SK-N-SH (cell line): ENCODE measurements around the gene TPD52L2. TPM values are rescaled to one million over a fixed set of nuclear protein-coding genes. Genes with fewer than 3 reads are reported as not detected.

Experiments used
- CTCF ChIA-PET: fragments of 300-600, 350-600 bp; formaldehyde crosslinking; extraction: SDS; loops from one replicate; lab custom pipeline; 2021; lab: Yijun Ruan, JAX
- POLR2A ChIA-PET: fragments of 350-600 bp; sonication (Branson Sonifier 250); formaldehyde crosslinking; extraction: SDS; loops from one replicate; lab custom pipeline; 2020; ENCODE audit warnings: antibody characterized with exemption, inconsistent platforms; lab: Yijun Ruan, JAX
- DNase-seq: peaks from one replicate; pipeline ENCODE4 v3.0.0; 2012
- H2AFZ ChIP-seq: fragments of 200-600 bp; sonication (generic); 2 replicates; pipeline ENCODE4 v1.8.1; 2016; ENCODE audit warnings: antibody characterized with exemption, mild to moderate bottlenecking, low read depth
- H3F3A ChIP-seq: fragments of 200-600 bp; sonication (generic); replicated peaks from 2 replicates; pipeline ENCODE3; 2016; ENCODE audit warnings: antibody characterized with exemption, mild to moderate bottlenecking; ENCODE audit not compliant: insufficient read depth
- H3K27ac ChIP-seq, 2 experiments: fragments of 200-500 bp in 1 of 2; fragments of 200-600 bp in 1 of 2; sonication (Bioruptor generic) in 1 of 2; sonication (generic), shearing (Covaris generic) in 1 of 2; 2 replicates each; pipeline versions ENCODE4 v1.5.1 to v1.6.1; 2014 to 2016; ENCODE audit warnings: low read depth in 2 of 2, inconsistent platforms in 1 of 2, low read length in 1 of 2, mild to moderate bottlenecking in 1 of 2, mixed read lengths in 1 of 2
- H3K27me3 ChIP-seq: fragments of 200-600 bp; sonication (generic), shearing (Covaris generic); 2 replicates; pipeline ENCODE4 v1.6.1; 2016; ENCODE audit warnings: mixed run types; ENCODE audit not compliant: insufficient read depth
- H3K36me3 ChIP-seq, 2 experiments: fragments of 200-500 bp in 1 of 2; fragments of 200-600 bp in 1 of 2; sonication (Bioruptor generic) in 1 of 2; sonication (generic) in 1 of 2; replicated peaks in 1 of 2; 2 replicates each; pipeline versions ENCODE3 to v1.5.1; 2014 to 2016; ENCODE audit warnings: low read length in 1 of 2, mild to moderate bottlenecking in 1 of 2; ENCODE audit not compliant: insufficient read depth in 2 of 2, control insufficient read depth in 1 of 2
- H3K4me1 ChIP-seq, 2 experiments: fragments of 200-500 bp in 1 of 2; fragments of 200-600 bp in 1 of 2; sonication (Bioruptor generic) in 1 of 2; sonication (generic), shearing (Covaris generic) in 1 of 2; 2 replicates each; pipeline versions ENCODE4 v1.5.1 to v1.6.1; 2014 to 2016; ENCODE audit warnings: low read depth in 1 of 2, low read length in 1 of 2, mixed run types in 1 of 2; ENCODE audit not compliant: insufficient read depth in 2 of 2, control insufficient read depth in 1 of 2
- H3K4me2 ChIP-seq: fragments of 200-600 bp; sonication (generic), shearing (Covaris generic); 2 replicates; pipeline ENCODE4 v1.6.1; 2017; ENCODE audit warnings: mixed run types
- H3K4me3 ChIP-seq, 2 experiments: fragments of 200-500 bp in 1 of 2; fragments of 200-600 bp in 1 of 2; sonication (Bioruptor generic) in 1 of 2; sonication (generic), shearing (Covaris generic) in 1 of 2; 2 replicates each; pipeline versions ENCODE4 v1.5.1 to v1.8.1; 2014 to 2016; ENCODE audit warnings: low read depth in 2 of 2, inconsistent platforms in 1 of 2, low read length in 1 of 2, mild to moderate bottlenecking in 1 of 2, mixed read lengths in 1 of 2, moderate library complexity in 1 of 2
- H3K79me2 ChIP-seq: fragments of 200-600 bp; sonication (generic); 2 replicates; pipeline ENCODE4 v1.8.1; 2017; ENCODE audit warnings: mild to moderate bottlenecking; ENCODE audit not compliant: insufficient read depth
- H3K9ac ChIP-seq: fragments of 200-600 bp; sonication (generic); 2 replicates; pipeline ENCODE4 v1.6.1; 2017; ENCODE audit warnings: mixed run types
- H3K9me2 ChIP-seq: fragments of 200-600 bp; sonication (generic); 2 replicates; pipeline ENCODE4 v1.6.1; 2017; ENCODE audit warnings: mixed run types
- H3K9me3 ChIP-seq: fragments of 200-600 bp; sonication (generic); 2 replicates; pipeline ENCODE4 v1.6.1; 2017; ENCODE audit warnings: mixed run types, mild to moderate bottlenecking, moderate library complexity
- H4K20me1 ChIP-seq: fragments of 200-600 bp; sonication (generic); 2 replicates; pipeline ENCODE4 v1.6.1; 2017; ENCODE audit warnings: mild to moderate bottlenecking, mixed run types; ENCODE audit not compliant: insufficient read depth
- CHD2 ChIP-seq: fragments of 150-350 bp; IDR thresholded peaks from 2 replicates; pipeline ENCODE4 v1.6.1; 2018; ENCODE audit warnings: low read length; ENCODE audit not compliant: partially characterized antibody
- CTCF ChIP-seq: fragments of 200-600 bp; sonication (generic); IDR thresholded peaks from 2 replicates; pipeline ENCODE4 v1.6.1; 2017; ENCODE audit warnings: antibody characterized with exemption, mild to moderate bottlenecking, moderate library complexity
- EP300 ChIP-seq, 2 experiments: IDR thresholded peaks; 2 replicates each; pipeline versions ENCODE4 v1.4.0 to v1.6.1; 2012; ENCODE audit warnings: borderline replicate concordance in 1 of 2, low read depth in 1 of 2, low read length in 1 of 2
- EZH2phosphoT487 ChIP-seq: fragments of 200-600 bp; sonication (generic); IDR thresholded peaks from 2 replicates; pipeline ENCODE4 v1.6.1; 2017; ENCODE audit warnings: low read depth, mixed run types, mild to moderate bottlenecking, antibody characterized with exemption, moderate library complexity, borderline replicate concordance
- FOSL2 ChIP-seq: IDR thresholded peaks from 2 replicates; pipeline ENCODE4 v1.4.0; 2012; ENCODE audit warnings: low read depth, mild to moderate bottlenecking, moderate library complexity, borderline replicate concordance
- GABPA ChIP-seq: IDR thresholded peaks from 2 replicates; pipeline ENCODE4 v1.4.0; 2012; ENCODE audit warnings: low read depth, mild to moderate bottlenecking
- IRF3 ChIP-seq: fragments of 150-350 bp; IDR thresholded peaks from 2 replicates; pipeline ENCODE4 v1.6.1; 2016; ENCODE audit warnings: mild to moderate bottlenecking, low read depth, low read length
- MEF2A ChIP-seq: IDR thresholded peaks from 2 replicates; pipeline ENCODE4 v1.4.0; 2012; ENCODE audit warnings: low read depth, borderline replicate concordance
- PBX3 ChIP-seq: IDR thresholded peaks from 2 replicates; pipeline ENCODE4; 2012
- RXRA ChIP-seq: IDR thresholded peaks from 2 replicates; pipeline ENCODE4 v1.4.0; 2012; ENCODE audit warnings: low read depth, mild to moderate bottlenecking, borderline replicate concordance
- SIN3A ChIP-seq: IDR thresholded peaks from 2 replicates; pipeline ENCODE4 v1.6.1; 2012; ENCODE audit warnings: low read depth, mild to moderate bottlenecking, low read length, moderate library complexity, borderline replicate concordance
- SMC3 ChIP-seq: IDR thresholded peaks from 2 replicates; pipeline ENCODE4 v1.6.1; 2012; ENCODE audit warnings: low read depth, low read length, improper control_type of control experiment
- TAF1 ChIP-seq: IDR thresholded peaks from 2 replicates; pipeline ENCODE4 v1.6.1; 2012; ENCODE audit warnings: low read depth, mild to moderate bottlenecking, low read length, moderate library complexity, borderline replicate concordance
- TEAD4 ChIP-seq: IDR thresholded peaks from 2 replicates; pipeline ENCODE4 v1.4.0; 2012; ENCODE audit warnings: mild to moderate bottlenecking, borderline replicate concordance; ENCODE audit not compliant: insufficient read depth
- YY1 ChIP-seq: IDR thresholded peaks from 2 replicates; pipeline ENCODE4 v1.4.0; 2012; ENCODE audit warnings: low read depth, mild to moderate bottlenecking
- WGBS: methylation state at CpG from one replicate; pipeline ENCODE4 v1.1.6; 2017; ENCODE audit warnings: low lambda C conversion rate; 5-methylcytosine and 5-hydroxymethylcytosine counted together
- polyA plus RNA-seq, 3 experiments: library from polyadenylated mRNA; depleted of rRNA; stranded (reverse); fragments of >200 nt; gene quantifications; 2 replicates each; pipeline ENCODE4 v1.2.3, GENCODE V29; 2012
- TF ChIP-seq, protein P1 (sequence below): fragments of 150-350 bp; IDR thresholded peaks from 2 replicates; pipeline ENCODE4 v1.6.1; 2017; ENCODE audit warnings: antibody characterized with exemption, low read length, low read depth, borderline replicate concordance
- TF ChIP-seq, protein P2 (sequence below): IDR thresholded peaks from 2 replicates; pipeline ENCODE4 v1.4.0; 2012; ENCODE audit warnings: low read depth, borderline replicate concordance

Gene TPD52L2
- polyA plus RNA-seq, 1 of the 3 experiments (the other 2 are of a cell fraction): 137 TPM

- H3K9ac ChIP-seq: no peak overlapping the region
- H3K4me1 ChIP-seq: peaks cover 5 to 19% of the 10 kb centered on the region in 2 experiments; a peak in 2 of 4 replicates
- H3K4me3 ChIP-seq: no peak overlapping the region
- ChIA-PET POLR2A (no interaction called here), CTCF (interaction anchor here (0.9 kb wide), 1 partner anchor 50 kb away, joined by 3 read pairs; no protein-coding TSS in a partner anchor)
- H3K27me3 ChIP-seq: no peaks in the 10 kb centered on the region
- H2AFZ ChIP-seq: no peak overlapping the region
- H3K36me3 ChIP-seq: no peaks in the 10 kb centered on the region
- TF ChIP-seq SIN3A (no peak), YY1 (no peak), EZH2phosphoT487 (no peak), CHD2 (no peak), PBX3 (no peak), TAF1 (no peak), IRF3 (no peak), RXRA (no peak), SMC3 (no peak), MEF2A (no peak), EP300 (IDR thresholded peaks at IDR 0.05; ENCODE audit: borderline replicate concordance in 1 of 2, low read depth in 1 of 2, low read length in 1 of 2) (no peak), FOSL2 (no peak), TEAD4 (no peak), GABPA (no peak), CTCF (no peak)
- TF ChIP-seq, protein P1, sequence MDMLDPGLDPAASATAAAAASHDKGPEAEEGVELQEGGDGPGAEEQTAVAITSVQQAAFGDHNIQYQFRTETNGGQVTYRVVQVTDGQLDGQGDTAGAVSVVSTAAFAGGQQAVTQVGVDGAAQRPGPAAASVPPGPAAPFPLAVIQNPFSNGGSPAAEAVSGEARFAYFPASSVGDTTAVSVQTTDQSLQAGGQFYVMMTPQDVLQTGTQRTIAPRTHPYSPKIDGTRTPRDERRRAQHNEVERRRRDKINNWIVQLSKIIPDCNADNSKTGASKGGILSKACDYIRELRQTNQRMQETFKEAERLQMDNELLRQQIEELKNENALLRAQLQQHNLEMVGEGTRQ: no peak
- TF ChIP-seq, protein P2, sequence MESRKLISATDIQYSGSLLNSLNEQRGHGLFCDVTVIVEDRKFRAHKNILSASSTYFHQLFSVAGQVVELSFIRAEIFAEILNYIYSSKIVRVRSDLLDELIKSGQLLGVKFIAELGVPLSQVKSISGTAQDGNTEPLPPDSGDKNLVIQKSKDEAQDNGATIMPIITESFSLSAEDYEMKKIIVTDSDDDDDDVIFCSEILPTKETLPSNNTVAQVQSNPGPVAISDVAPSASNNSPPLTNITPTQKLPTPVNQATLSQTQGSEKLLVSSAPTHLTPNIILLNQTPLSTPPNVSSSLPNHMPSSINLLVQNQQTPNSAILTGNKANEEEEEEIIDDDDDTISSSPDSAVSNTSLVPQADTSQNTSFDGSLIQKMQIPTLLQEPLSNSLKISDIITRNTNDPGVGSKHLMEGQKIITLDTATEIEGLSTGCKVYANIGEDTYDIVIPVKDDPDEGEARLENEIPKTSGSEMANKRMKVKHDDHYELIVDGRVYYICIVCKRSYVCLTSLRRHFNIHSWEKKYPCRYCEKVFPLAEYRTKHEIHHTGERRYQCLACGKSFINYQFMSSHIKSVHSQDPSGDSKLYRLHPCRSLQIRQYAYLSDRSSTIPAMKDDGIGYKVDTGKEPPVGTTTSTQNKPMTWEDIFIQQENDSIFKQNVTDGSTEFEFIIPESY: no peak
- H3K9me3 ChIP-seq: no peaks in the 10 kb centered on the region
- no peaks in the 10 kb centered on the region for H3F3A ChIP-seq
- no peaks in the 10 kb centered on the region for H4K20me1 ChIP-seq
- no peak overlapping the region for H3K4me2 ChIP-seq
- H3K9me2 ChIP-seq: no peaks in the 10 kb centered on the region
- 89% methylated on average over 10 of the region's 27 CpGs for WGBS
- H3K79me2 ChIP-seq: no peaks in the 10 kb centered on the region
- H3K27ac ChIP-seq: no peak overlapping the region
- DNase-seq: no peak
Observed at GRCh38 chr20:63836458-63837344, 28.4 kb upstream of the TPD52L2 start.
